ENCODE data around the gene ASB2.

Gene ASB2

DNA sequence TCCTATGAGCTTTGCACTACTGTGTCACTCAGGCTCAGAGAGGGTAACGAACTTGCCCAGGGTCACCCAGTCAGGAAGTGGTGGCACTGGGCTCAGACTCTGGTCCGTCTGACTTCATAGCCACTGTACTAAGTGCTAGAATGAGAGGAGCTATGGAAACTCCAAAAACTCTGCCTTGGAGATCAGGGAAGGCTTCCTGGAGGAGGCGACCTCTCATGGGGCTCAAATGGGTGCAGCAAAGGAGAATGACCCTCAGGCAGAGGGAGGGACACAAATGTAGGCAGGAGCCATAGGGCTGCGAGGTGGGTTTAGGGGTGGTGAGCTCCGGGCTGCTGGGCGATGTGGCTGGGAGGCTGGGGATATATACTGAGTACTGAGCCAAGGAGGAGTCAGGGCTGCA is 23.9 kb upstream of the ASB2 start:
- no peak for DNase-seq (ENCODE audit: low read depth in 2 of 2)

DNA sequence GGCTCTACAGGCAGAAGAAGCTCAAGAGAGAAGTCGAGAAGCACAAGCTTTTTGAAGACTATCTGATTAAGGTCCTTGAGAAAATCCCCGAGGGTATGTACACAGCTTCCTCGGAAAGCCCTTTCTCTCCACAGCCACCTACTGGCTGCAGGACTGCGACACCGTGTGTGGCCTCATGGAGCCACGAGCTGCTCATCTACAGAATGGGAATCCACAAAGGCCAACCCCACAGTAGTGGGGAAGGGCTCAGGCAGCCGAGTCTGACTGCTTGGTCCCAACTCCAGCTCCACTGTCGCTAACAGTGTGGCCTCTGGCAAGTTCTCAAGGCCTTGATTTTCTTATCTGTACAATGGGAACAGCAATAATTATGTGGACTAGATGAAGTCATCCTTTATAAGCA is 23.2 kb upstream of the ASB2 start:
- no peak for DNase-seq (ENCODE audit: low read depth in 2 of 2)

DNA sequence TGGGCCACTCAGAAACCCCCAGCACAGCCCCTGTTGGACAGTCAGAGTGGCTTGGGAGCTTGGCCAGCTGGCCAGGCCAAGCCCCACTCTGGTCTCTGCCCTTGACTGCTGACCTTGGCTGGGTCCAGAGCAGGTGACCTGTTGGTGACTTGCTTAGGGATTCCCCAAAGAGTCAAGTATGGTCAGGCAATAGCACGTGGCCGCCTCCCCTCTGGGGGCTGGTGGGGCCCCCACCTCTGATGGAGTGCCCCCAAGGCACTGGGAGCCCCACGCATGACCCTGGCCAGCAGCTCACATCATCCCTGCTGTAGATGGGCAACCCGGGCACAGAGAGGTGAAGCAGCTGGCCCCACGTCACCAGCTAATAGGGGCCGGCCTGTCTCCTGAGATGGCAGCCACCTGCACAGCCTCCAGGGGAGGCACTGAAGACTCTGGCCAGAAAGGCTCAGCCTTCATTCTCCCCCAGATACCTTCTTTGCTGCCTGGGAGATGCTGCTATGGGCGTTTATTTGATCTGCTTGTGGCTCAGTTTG is 22.6 kb upstream of the ASB2 start:
- DNase-seq (ENCODE audit: low read depth in 2 of 2): no peak

DNA sequence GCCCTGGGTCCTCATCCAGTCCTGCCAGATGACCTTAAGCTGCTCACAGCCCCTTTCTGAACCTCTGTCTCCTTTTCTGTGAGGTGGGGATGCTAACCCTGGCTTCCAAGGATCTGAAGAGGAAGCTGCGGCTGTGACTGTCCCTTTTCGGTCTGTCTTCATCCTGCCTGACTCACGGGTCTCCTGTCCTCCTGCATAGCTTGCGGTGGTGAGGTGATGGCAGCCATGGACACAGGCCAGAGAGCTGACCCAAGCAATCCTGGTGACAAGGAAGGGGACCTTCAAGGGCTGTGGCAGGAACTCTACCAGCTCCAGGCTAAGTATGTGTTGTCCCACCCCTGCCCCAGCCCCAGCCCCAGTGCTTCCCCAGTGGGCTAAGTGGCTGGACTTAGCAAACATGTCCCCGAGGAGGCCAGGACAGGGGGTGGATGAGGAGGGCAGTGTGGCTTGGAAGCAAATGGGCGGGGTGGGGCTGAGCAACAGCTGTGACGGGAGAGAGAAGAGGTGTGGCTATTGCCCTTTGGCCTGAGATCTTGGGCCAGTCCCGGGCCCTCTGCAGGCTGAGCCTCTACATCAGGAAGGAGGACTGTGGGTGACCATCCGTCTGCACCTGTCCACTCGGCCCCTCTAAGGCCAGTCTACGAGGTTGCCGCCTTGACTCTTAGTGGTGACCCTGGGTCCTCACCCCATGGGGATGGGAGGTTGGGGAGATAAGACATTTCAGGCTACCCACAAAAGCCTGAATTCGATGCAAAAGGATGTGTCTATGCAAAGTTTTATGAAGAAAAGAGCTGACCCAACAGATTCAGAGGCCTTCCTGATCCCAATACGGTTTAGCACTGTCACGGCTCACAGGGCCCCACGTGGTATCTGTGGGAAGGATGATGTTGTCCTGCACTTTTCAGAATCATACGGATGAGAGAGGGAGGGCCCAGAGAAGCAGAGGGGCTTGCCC is 21.8 kb upstream of the ASB2 start:
- no peak for DNase-seq (ENCODE audit: low read depth in 2 of 2)

DNA sequence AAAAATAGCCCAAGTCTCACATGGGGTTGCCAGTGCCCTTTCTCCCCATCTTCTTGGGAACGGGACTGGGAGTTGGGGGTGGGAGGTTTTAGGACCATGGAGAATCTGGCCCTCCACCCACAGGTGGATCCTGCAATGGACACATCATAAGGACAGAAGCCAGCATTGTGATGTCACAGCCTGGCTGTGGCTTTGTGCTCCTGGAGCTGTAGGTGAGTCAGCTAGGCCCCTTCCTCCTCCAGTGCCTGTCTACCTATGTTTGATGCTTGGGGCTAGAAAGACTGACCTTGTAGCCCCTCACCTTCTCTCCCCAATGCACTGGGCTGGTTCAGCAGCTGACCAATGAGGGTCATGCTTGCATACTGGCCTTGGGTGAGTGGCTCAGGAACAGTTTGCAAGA is 20.7 kb upstream of the ASB2 start, which contains the start of gene CCDC197:
Gene CCDC197 (plus strand): TSS at position 220 of the 400 bp plus-strand sequence. CDS start 831 bp downstream, outside the sequence.
- DNase-seq (ENCODE audit: low read depth in 2 of 2): no peak

DNA sequence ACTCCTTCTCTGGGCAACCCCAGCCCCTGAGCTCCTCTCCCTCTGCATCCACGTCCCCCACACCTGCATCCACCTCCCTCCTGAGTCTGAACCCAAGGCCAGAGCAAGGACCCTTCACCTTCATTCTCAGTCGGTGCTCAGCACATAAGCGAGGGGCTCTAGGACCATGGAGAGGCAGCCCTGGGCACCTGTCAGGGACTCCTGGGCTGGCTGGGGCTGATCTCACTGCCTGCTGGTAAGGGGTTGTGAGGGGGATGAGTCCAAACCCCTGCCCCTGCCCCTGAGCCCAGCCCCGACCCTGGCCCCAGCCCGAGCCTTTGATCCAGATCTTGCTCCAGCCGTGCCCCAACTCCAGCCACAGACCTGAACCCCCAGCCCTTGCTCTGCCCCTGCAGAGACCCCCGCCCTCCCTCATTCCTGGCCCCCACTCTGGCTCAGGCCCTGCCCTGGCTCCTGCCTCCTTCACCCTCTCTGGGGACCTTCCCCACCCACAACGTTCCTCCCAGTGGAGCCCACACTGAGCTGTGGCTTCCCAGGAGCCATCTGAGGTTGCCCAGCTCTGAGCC is 19.8 kb upstream of the ASB2 start:
- DNase-seq (ENCODE audit: low read depth in 2 of 2): no peak

DNA sequence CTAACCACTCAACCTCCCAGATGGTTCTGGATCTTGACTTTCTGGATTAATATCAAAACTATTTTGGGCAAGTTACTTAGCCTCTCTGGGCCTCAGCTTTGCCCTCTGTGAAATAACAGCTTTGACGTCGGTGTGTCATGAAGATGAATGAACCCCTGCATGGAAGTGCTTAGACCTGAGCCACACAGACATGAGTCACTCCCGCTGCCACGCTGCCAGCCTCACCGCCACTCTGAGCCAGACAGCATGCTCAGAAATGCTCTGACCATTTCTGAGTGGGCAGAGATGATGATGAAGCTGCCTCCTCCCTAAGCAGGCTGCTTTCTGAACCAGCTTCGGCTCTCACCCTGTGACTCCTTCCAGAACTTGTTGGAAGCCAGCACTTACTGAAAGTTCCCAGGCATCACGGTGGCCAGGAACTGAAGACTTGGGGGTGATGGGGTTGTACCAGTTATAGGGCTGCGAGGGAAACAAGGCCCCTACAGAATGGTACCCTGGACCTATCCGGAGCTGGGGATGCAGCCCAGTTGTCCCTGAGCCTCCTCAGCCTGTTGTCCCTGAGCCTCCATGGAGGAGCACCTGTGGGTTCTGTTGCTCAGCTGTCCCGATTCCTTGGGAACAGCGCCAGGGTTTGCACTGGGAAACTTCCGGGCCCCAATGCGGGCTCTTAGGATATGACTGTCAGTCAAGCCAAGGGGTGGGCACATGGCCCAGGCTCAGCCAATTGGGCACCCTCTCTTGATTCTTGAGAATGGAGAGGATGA is 18.7 kb upstream of the ASB2 start:
- peak; percentile 63 to 74 for DNase-seq (ENCODE audit: low read depth in 2 of 2)

DNA sequence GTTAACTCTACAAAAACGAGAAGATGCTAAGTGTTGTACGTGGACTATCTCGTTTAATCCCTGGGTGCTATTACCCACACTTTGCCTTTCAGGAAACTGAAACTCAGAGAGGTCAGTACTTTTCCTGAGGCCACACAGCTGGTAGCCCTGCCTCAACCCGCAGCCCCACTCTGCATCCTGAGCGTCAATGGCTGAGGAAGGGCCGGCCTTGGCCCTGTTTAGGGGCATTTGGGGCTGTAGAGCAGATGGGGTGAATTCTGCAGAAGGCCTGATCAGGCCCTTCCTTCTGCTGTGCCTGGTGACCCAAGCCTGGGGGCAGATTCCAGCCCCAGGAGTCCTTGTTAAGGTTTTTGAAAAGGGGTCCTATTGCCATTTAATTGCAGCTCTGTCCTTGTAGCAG is 17.0 kb upstream of the ASB2 start:
- DNase-seq (ENCODE audit: low read depth in 2 of 2): no peak

DNA sequence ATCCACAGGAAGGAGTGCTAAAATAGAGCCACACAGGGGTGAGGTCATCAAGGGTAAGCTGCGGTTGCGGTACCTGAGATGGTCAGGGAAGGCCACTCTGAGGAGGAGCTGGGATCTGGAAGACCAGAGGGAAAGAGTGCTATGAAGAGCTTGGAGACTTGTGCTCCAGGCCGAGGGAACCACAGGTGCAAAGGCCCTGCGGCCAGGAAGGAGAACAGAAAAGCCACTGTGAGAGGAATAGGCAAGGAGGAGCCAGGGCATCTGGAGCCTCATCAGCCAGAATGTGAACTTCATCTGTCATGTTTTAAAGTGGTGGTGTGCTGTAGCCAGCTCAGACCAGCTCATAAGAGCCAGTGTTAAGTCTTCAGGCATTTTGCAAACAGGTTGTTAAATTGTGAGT is 15.3 kb upstream of the ASB2 start:
- DNase-seq (ENCODE audit: low read depth in 2 of 2): no peak

DNA sequence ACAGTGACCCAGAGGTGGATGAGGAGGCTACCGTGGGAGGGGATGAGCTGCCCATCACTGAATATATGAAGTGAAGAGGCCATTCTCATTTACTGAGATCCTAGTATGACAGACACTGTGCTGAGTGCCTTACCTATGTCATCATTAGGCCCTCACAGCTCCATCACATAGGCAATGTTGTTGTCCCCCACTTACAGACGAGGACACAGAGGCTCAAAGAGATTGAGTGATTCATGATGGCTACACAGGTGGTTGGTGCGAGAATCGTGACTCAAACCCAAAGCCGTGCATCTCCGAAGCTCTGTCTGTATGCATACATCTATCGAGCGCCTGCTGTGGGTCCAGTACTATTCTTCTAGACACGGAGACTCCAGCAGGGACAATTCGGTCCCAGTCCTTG is 14.8 kb upstream of the ASB2 start:
- DNase-seq (ENCODE audit: low read depth in 2 of 2): no peak

DNA sequence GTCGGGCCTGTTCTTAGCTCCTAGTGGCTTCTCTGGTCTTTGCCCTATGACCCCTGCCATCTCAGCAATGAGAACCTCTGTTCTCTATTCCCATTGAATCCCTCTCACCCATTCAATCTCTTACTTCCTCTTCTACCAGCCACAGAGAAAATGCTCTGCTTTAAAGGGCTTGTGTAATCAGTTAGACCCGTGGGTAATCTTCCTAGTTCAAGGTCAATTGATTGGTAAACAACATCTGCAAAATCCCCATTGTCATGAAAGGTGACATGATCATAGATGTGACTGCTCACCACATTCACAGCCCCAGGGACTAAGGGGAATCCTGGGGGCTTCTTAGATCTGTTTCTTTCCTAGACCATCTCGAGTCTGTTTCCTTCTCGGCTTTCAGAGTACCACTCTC is 13.6 kb upstream of the ASB2 start:
- no peak for DNase-seq (ENCODE audit: low read depth in 2 of 2)

DNA sequence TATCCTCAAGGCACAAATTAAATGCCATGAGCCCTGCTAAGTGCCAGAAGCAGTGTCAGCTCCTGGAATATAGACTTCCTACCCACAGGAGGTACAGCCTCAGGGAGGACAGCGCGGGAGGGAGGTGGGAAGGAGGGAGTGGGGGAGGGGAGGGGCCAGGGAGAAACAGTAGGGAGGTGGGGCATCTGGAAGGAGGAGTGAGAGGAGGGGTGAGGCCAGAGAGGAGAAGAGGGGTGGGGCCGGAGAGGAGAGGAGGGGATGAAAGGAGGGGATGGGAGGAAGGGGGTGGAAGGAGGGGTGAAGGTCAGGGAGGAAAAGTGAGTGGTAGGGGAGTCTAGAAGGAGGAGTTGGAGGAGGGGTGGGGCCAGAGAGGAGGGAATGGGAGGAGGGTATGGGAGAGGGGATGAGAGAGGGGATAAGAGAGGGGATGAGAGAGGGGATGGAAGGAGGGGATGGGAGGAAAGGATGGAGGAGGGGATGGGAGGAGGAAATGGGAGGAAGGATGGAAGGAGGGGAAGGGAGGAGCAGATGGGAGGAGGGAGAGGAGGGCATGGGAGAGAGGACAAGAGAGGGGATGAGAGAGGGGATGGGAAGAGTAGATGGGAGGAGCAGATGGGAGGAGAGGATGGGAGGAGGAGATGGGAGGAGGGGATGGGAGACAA is 11.6 kb upstream of the ASB2 start:
- DNase-seq (ENCODE audit: low read depth in 2 of 2): no peak

DNA sequence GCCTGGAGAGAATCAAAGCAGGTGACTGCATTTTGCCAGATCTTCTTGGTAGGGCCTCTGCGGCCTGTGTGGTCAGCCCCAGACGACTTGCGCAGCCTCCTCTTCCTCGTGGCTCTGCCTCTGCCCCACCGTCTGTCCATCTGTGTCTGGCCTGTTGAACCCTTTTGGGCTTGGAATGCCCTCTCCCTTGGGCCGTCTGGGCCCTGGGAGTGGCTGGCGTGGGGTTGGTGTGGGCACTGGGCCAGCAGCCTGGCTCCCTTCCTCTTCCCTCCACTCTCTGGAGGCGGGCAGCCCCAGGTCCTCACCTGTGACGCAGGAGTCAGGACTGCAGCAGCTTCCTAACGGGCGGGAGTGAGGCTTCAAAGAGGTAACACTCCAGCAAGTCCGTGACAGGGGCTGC is 11.0 kb upstream of the ASB2 start:
- no peak for DNase-seq (ENCODE audit: low read depth in 2 of 2)

DNA sequence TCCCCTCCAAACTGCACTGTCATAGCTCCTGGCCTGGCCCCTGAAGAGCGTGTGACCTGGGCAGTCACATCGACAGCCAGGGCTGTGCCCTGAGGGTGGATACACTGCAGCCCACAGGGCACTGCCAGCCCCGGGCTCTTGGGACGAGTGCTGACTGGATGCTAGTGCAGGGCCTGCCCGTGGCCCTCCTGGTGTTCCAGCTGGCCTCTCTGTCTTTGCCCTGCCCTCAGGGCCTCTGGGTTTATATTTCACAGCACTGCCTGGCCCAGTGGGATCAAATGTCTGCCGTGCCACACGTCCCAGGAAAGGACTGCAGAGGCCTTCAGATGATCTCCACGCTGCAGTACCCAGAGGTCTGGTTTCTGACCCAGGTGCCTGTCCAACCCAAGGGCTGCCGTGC is 10.6 kb upstream of the ASB2 start:
- DNase-seq (ENCODE audit: low read depth in 2 of 2): no peak

DNA sequence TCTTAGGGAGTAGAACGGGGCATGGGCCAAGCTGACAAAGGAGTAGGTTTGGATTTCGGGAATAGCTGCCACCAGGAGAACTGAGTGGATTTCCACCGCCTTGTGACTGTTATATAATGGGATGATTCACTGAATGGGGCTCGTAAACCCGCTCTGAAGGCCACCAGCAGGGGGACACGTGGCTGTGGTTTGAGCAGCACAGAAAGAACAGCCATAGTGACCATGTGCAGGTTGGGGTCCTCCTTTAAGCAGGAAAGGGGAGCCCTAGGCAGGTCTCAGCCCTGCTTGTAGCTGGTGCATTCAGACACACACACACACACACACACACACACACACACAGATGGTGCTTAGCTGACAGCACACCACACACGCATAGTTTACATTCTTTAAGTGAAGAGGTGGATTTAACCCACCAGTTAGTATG is 8.6 kb upstream of the ASB2 start:
- no peak for DNase-seq (ENCODE audit: low read depth in 2 of 2)

DNA sequence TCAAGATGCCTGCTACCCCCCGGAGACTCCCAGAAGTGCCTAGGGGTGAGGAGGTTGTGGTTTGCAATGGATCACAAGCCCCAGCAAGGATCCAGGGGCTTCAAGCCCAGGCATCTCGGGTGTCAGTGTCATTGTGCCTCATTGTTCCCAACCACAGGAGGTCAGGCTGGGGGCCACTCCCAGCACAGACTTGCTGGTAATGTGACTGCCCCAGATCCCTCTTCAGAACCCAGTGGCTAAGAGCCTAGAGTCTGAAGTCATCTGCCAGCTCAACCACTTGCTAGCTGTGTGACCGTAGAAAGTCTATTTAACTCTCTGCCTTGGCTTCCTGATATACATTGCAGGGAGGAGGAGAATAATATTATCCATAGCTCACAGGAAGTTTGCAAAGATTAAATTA is 7.7 kb upstream of the ASB2 start:
- no peak for DNase-seq (ENCODE audit: low read depth in 2 of 2)

DNA sequence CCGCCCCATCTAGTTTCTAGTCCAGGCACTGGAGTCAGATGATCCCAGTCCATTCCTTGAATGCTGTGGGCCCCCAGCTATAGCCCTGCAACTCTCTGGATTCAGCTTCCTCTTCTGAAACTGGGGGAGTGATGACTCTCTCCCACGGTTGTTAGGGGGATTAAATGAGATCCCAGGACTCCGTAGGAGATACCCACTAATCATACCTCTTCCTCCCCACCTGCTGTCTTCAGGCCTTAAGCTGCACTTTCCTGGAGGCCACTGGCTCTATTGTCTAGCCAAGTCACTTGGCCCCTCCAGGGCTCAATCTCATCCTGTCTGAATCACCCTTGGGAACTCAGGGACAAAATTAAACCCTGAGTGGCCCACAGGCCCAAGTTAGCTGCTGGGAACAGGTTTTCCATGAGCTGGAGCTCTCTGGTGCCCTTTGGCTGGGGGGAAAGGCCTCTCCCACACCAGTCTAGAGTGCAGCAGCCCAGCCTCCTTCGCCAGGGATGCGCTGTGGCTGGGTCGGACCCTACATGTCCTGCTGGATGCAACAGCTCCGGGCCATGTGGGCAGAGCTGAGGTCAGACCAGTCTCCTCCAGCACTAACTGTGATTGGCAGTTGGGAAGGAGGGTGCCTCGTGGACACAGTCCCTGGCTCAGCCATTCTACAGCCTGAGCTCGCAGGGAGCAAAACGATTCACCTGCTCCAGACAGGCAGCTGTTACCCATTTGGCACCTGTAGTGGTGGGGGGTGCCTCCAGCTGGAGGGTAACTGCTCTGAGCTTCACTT is 6.0 kb upstream of the ASB2 start:
- no peak for DNase-seq (ENCODE audit: low read depth in 2 of 2)

DNA sequence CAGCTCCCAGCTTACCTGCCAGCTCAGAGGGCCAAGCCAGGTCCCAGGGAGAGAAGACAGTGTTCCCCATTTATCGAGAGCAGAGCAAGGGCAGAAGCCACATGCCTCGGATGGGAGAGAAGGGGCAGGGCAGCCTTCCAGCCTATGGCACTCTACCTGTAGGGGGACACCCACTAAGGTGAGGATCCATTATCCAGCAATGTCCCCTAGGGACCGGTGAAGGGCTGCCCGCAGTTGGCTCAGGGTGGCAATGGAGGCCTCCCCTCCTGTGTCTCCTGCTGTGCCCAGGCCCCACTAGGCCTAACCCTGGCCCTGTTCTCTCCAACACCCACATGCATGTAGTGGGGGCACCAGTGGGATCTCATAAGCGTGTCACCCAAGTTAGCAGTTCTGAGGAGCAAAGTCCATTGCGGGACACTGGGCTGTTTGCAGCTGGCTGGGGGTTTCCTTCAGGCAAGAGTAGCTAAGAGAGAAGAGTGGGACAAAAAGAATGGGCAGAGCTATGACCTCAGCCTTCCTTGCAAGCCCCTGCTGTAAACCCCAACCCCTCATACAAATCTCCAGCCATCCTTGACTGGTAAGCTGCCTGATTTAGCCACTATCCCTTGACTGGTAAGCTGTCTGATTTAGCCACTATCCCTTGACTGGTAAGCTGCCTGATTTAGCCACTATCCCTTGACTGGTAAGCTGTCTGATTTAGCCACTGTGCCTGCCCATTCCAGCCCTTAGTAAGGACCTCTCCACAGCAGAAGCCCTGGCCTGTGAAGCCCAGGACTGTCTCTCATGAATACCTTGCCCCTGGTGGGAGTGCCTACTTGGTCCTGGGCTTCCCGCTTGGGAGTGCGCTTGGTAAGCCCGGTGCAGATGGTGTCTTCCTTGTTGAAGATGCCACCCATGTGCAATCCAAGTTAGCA is 5.2 kb upstream of the ASB2 start:
- no peak for DNase-seq (ENCODE audit: low read depth in 2 of 2)

DNA sequence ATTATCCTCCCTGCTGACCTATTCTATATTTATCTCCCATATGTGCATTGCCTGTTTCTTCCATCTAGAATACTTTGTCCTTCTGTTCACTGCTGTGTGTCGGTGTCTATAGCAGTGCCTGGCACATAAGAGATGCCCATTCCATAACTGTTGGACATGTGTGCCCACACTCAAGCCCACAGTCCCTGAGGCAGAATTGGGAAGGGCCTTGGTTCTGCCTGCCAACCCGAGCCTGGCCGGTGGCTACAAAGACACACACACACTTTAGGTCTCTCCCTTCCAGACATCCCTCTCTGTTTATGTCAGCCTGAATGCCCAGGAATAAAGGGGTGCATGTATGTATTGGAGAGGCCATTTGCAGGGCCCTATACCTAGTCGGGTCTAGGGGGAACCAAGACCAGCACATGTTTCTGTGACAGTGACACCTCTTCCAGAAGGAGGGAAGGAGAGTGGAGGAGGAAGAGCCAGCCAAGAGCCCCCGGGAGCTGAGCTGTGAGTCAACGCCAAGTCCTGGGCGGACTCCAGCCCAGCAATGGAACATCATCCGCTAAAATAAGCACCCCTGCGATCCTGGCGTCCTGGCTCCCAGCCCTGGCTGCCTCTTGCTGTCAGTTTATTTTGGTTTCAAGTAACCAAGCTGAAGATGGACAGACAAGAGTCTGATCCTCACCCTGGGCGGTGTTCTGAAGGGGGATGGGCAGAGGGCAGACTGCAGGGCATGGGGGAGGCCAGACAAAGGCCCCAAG is 4.3 kb upstream of the ASB2 start:
- no peak for DNase-seq (ENCODE audit: low read depth in 2 of 2)

Data from stimulated activated CD4-positive, alpha-beta T cell treated with anti-CD3 and anti-CD28 coated beads, Interleukin-15, amount 100 ng/mL, for 48 hours (primary cell).